Body of pancreas (tissue), 4 donors: ENCODE data around the gene PSMD5.

ENCODE experiments used
- POLR2A ChIP-seq, 3 donors: fragments of 450-650 bp; IDR thresholded peaks; one replicate each; pipeline ENCODE4 v1.6.1; 2016; ENCODE audit warnings: antibody characterized with exemption in 3 of 3, mild to moderate bottlenecking in 2 of 3
- TF ChIP-seq, protein P1 (sequence below), 7 experiments: fragments of 450-650 bp in 4 of 7; fragments of 200-600 bp in 3 of 7; sonication (generic) in 3 of 7; IDR thresholded peaks; one replicate each; pipeline ENCODE4 v1.5.1; 2016 to 2019; ENCODE audit warnings: antibody characterized with exemption in 7 of 7

DNA sequence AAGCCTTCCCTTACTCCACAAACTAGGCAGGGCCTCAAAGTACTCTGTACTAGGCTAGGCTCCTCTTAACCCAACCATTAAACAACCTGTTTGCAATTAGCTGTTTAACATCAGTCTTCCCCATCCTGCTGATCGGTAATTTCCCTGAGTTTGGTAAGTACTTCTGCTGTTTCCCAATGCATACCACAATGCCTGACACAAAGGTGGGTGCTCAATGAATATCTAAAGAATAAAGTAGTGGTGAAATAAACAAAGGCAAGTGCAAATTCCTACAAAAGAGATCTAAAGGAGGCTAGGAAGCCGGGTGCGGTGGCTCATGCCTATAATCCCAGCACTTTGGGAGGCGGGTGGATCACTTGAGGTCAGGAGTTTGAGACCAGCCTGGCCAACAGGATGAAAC is 74.5 kb downstream of the PSMD5 start:
- TF ChIP-seq, protein P1, sequence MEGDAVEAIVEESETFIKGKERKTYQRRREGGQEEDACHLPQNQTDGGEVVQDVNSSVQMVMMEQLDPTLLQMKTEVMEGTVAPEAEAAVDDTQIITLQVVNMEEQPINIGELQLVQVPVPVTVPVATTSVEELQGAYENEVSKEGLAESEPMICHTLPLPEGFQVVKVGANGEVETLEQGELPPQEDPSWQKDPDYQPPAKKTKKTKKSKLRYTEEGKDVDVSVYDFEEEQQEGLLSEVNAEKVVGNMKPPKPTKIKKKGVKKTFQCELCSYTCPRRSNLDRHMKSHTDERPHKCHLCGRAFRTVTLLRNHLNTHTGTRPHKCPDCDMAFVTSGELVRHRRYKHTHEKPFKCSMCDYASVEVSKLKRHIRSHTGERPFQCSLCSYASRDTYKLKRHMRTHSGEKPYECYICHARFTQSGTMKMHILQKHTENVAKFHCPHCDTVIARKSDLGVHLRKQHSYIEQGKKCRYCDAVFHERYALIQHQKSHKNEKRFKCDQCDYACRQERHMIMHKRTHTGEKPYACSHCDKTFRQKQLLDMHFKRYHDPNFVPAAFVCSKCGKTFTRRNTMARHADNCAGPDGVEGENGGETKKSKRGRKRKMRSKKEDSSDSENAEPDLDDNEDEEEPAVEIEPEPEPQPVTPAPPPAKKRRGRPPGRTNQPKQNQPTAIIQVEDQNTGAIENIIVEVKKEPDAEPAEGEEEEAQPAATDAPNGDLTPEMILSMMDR (IDR thresholded peaks at IDR 0.05) = no peak
- no peak for TF ChIP-seq POLR2A (IDR thresholded peaks at IDR 0.05)
